WTC11 (cell line): Measurements from ENCODE around the gene DEPDC5.

Experiments used
- ATF6 ChIP-seq: sonication (generic); formaldehyde crosslinking; IDR thresholded peaks from 2 replicates; pipeline ENCODE4 v1.8.1; 2023; ENCODE audit warnings: mild to moderate bottlenecking, missing genetic modification reagents
- CBFB ChIP-seq: sonication (generic); formaldehyde crosslinking; IDR thresholded peaks from 2 replicates; pipeline ENCODE4 v1.8.1; 2022; ENCODE audit warnings: mild to moderate bottlenecking, low read depth, missing genetic modification reagents
- CTCF ChIP-seq: fragments of 200-600 bp; IDR thresholded peaks from 2 replicates; pipeline ENCODE4 v1.8.0; 2022; ENCODE audit warnings: antibody characterized with exemption
- E2F4 ChIP-seq: sonication (generic); formaldehyde crosslinking; IDR thresholded peaks from 2 replicates; pipeline ENCODE4 v1.8.1; 2022; ENCODE audit warnings: low read depth, mild to moderate bottlenecking, moderate library complexity, missing genetic modification reagents, borderline replicate concordance
- ESRRA ChIP-seq: sonication (generic); formaldehyde crosslinking; IDR thresholded peaks from 2 replicates; pipeline ENCODE4 v1.8.1; 2022; ENCODE audit warnings: mild to moderate bottlenecking, missing genetic modification reagents, borderline replicate concordance
- FOXJ3 ChIP-seq: sonication (generic); formaldehyde crosslinking; IDR thresholded peaks from 2 replicates; pipeline ENCODE4 v1.9.0; 2021; ENCODE audit warnings: missing genetic modification reagents, mild to moderate bottlenecking, borderline replicate concordance
- FOXP1 ChIP-seq: sonication (generic); formaldehyde crosslinking; IDR thresholded peaks from 2 replicates; pipeline ENCODE4 v1.8.0; 2022; ENCODE audit warnings: missing genetic modification reagents, mild to moderate bottlenecking, moderate library complexity, borderline replicate concordance
- GABPB1 ChIP-seq: sonication (generic); formaldehyde crosslinking; IDR thresholded peaks from 2 replicates; pipeline ENCODE4 v1.8.1; 2023; ENCODE audit warnings: mild to moderate bottlenecking, missing genetic modification reagents
- IRF1 ChIP-seq: sonication (generic); formaldehyde crosslinking; IDR thresholded peaks from 2 replicates; pipeline ENCODE4 v1.8.0; 2023; ENCODE audit warnings: missing genetic modification reagents
- MAX ChIP-seq: sonication (generic); formaldehyde crosslinking; IDR thresholded peaks from 2 replicates; pipeline ENCODE4 v1.8.0; 2022; ENCODE audit warnings: mild to moderate bottlenecking, missing genetic modification reagents
- MYBL2 ChIP-seq: sonication (generic); formaldehyde crosslinking; IDR thresholded peaks from 2 replicates; pipeline ENCODE4 v1.8.1; 2023; ENCODE audit warnings: mild to moderate bottlenecking, moderate library complexity, missing genetic modification reagents
- OVOL2 ChIP-seq: fragments of 250-450 bp; sonication (Bioruptor Pico); IDR thresholded peaks from 2 replicates; pipeline ENCODE4 v1.9.0; 2021; ENCODE audit warnings: mild to moderate bottlenecking, borderline replicate concordance
- USF1 ChIP-seq: sonication (generic); formaldehyde crosslinking; IDR thresholded peaks from 2 replicates; pipeline ENCODE4 v1.8.0; 2022; ENCODE audit warnings: mild to moderate bottlenecking, missing genetic modification reagents

GRCh38 chr22:31800065-31800464 lies 46.2 kb downstream of the DEPDC5 start:
- TF ChIP-seq CTCF: no peak
- no peak for TF ChIP-seq IRF1 (CRISPR knock-in tag)
- TF ChIP-seq USF1 (CRISPR knock-in tag): no peak
- no peak for TF ChIP-seq FOXJ3
- TF ChIP-seq MYBL2 (CRISPR knock-in tag): no peak
- no peak for TF ChIP-seq OVOL2
- TF ChIP-seq GABPB1 (CRISPR knock-in tag): no peak
- TF ChIP-seq E2F4 (CRISPR knock-in tag): no peak
- TF ChIP-seq ATF6: no peak
- TF ChIP-seq FOXP1 (CRISPR knock-in tag): no peak
- TF ChIP-seq MAX (CRISPR knock-in tag): no peak
- no peak for TF ChIP-seq ESRRA (CRISPR knock-in tag)
- TF ChIP-seq CBFB (CRISPR knock-in tag): no peak
